Endothelial cell of umbilical vein (primary cell): ENCODE results near the gene OPTC. TPM values are rescaled to one million over a fixed set of nuclear protein-coding genes. Genes with fewer than 3 reads are reported as not detected.

ENCODE experiments used
- BruUV-seq: library from RNA; stranded (reverse); fragments of 400-500 nt; replicated peaks from 2 replicates; lab custom pipeline; 2021; lab: Mats Ljungman, UMichigan
- CTCF ChIA-PET: fragments of 300-600, 350-600 bp; sonication (Branson Sonifier 250); formaldehyde crosslinking; loops from one replicate; lab custom pipeline; 2021; ENCODE audit warnings: antibody characterized with exemption, inconsistent platforms; lab: Charles Lee
- POLR2A ChIA-PET: fragments of 300-600, 350-600 bp; sonication (Branson Sonifier 250); formaldehyde crosslinking; loops from one replicate; lab custom pipeline; 2021; ENCODE audit warnings: antibody characterized with exemption, inconsistent platforms; lab: Charles Lee
- DNase-seq: peaks from one replicate; pipeline ENCODE4 v3.0.0-alpha.2; 2011; ENCODE audit warnings: low read depth, low spot score
- FAIRE-seq: peaks from 2 replicates; lab custom pipeline; 2011; peaks lifted over from hg19 to GRCh38; lab: Jason Lieb, UNC
- H2AFZ ChIP-seq: 2 replicates; pipeline ENCODE4 v1.6.0; 2012; ENCODE audit warnings: low read depth, low read length, control low read depth, inconsistent platforms
- H3K27ac ChIP-seq: 2 replicates; pipeline ENCODE4 v1.5.1; 2011; ENCODE audit warnings: low read depth, mild to moderate bottlenecking, control low read depth, low read length, moderate library complexity; ENCODE audit not compliant: insufficient read depth
- H3K27me3 ChIP-seq, 2 experiments: 2 replicates each; pipeline versions ENCODE4 v1.6.0 to v1.6.1; 2011; ENCODE audit warnings: low read length in 2 of 2, mixed read lengths in 1 of 2; ENCODE audit not compliant: control insufficient read depth in 2 of 2, insufficient read depth in 2 of 2
- H3K36me3 ChIP-seq, 2 experiments: 2 replicates in 1 of 2; 3 replicates in 1 of 2; pipeline ENCODE4 v1.5.1; 2011; ENCODE audit warnings: low read length in 2 of 2, mild to moderate bottlenecking in 1 of 2, moderate library complexity in 1 of 2; ENCODE audit not compliant: control insufficient read depth in 2 of 2, insufficient read depth in 2 of 2; ENCODE audit errors: extremely low read depth in 1 of 2
- H3K4me1 ChIP-seq: 3 replicates; pipeline ENCODE4 v1.5.1; 2011; ENCODE audit warnings: mild to moderate bottlenecking, low read length; ENCODE audit not compliant: control insufficient read depth, insufficient read depth; ENCODE audit errors: extremely low read depth
- H3K4me2 ChIP-seq: 2 replicates; pipeline ENCODE4 v1.6.1; 2011; ENCODE audit warnings: low read length, control low read depth, mixed read lengths; ENCODE audit not compliant: insufficient read depth
- H3K4me3 ChIP-seq, 3 experiments: fragments of 200-600 bp in 1 of 3; sonication (generic), shearing (Covaris generic) in 1 of 3; replicated peaks in 1 of 3; 2 replicates each; pipeline ENCODE4 v1.5.1; 2011 to 2016; ENCODE audit warnings: control low read depth in 3 of 3, low read length in 3 of 3, mild to moderate bottlenecking in 2 of 3, inconsistent platforms in 1 of 3, low read depth in 1 of 3, moderate library complexity in 1 of 3; ENCODE audit not compliant: insufficient read depth in 1 of 3
- H3K79me2 ChIP-seq: 2 replicates; pipeline ENCODE4 v1.6.0; 2012; ENCODE audit warnings: low read length, inconsistent platforms; ENCODE audit not compliant: control insufficient read depth, insufficient read depth
- H3K9ac ChIP-seq: replicated peaks from 2 replicates; pipeline ENCODE3; 2011; ENCODE audit warnings: low read length, control low read depth; ENCODE audit not compliant: insufficient read depth; ENCODE audit errors: extremely low read depth
- H3K9me1 ChIP-seq: replicated peaks from 3 replicates; pipeline ENCODE4 v1.6.0; 2011; ENCODE audit warnings: mild to moderate bottlenecking, low read length; ENCODE audit not compliant: control insufficient read depth, insufficient read depth; ENCODE audit errors: extremely low read depth
- H3K9me3 ChIP-seq: replicated peaks from 2 replicates; pipeline ENCODE4 v1.5.1; 2012; ENCODE audit warnings: low read length, inconsistent platforms; ENCODE audit not compliant: control insufficient read depth, insufficient read depth
- H4K20me1 ChIP-seq: replicated peaks from 2 replicates; pipeline ENCODE3; 2011; ENCODE audit warnings: mild to moderate bottlenecking, low read length; ENCODE audit not compliant: control insufficient read depth, insufficient read depth; ENCODE audit errors: extremely low read depth
- CTCF ChIP-seq, 2 donors: IDR thresholded peaks; 1 replicate in 1 of 2; 2 replicates in 1 of 2; pipeline ENCODE4 v1.5.1; 2011; ENCODE audit warnings: low read length in 2 of 2, mild to moderate bottlenecking in 2 of 2, moderate library complexity in 2 of 2, control low read depth in 1 of 2, inconsistent platforms in 1 of 2, low read depth in 1 of 2; ENCODE audit not compliant: insufficient read depth in 1 of 2; ENCODE audit errors: extremely low read depth in 1 of 2
- FOS ChIP-seq: IDR thresholded peaks from 2 replicates; pipeline ENCODE4 v1.6.1; 2011; ENCODE audit warnings: mild to moderate bottlenecking, low read length, moderate library complexity, borderline replicate concordance; ENCODE audit not compliant: insufficient read depth
- GATA2 ChIP-seq: IDR thresholded peaks from 2 replicates; pipeline ENCODE4 v1.7.0; 2011; ENCODE audit warnings: low read depth, mild to moderate bottlenecking, moderate library complexity, mixed read lengths, low read length; ENCODE audit not compliant: insufficient read length, insufficient read depth
- JUN ChIP-seq: IDR thresholded peaks from 2 replicates; pipeline ENCODE4 v1.6.1; 2011; ENCODE audit warnings: borderline replicate concordance, low read depth; ENCODE audit not compliant: insufficient read length, insufficient read depth
- MAX ChIP-seq: IDR thresholded peaks from 2 replicates; pipeline ENCODE4 v1.6.1; 2011; ENCODE audit not compliant: insufficient read depth, insufficient read length
- MYC ChIP-seq: IDR thresholded peaks from one replicate; pipeline ENCODE4 v1.6.1; 2011; ENCODE audit warnings: mild to moderate bottlenecking, low read depth, low read length
- POLR2A ChIP-seq: IDR thresholded peaks from 2 replicates; pipeline ENCODE4 v1.6.1; 2012; ENCODE audit warnings: low read depth, mild to moderate bottlenecking, control low read depth, low read length
- POLR2AphosphoS5 ChIP-seq: IDR thresholded peaks from 2 replicates; pipeline ENCODE4 v1.6.1; 2012; ENCODE audit warnings: low read depth, mild to moderate bottlenecking, control low read depth, low read length, moderate library complexity; ENCODE audit not compliant: insufficient read depth
- dilution Hi-C: fragments of 300-500 bp; cut with MboI; formaldehyde crosslinking; loops from one replicate; pipeline ENCODE4 v1.15.0; 2019; ENCODE audit warnings: low sequenced_read_pairs; ENCODE audit not compliant: extremely low pct_ligation_motif_present
- intact Hi-C: fragments of 100-400 bp; cut with micrococcal nuclease; formaldehyde crosslinking; loops from one replicate; pipeline ENCODE4 v1.10.0; 2022
- polyA plus RNA-seq, 4 experiments: library from polyadenylated mRNA; depleted of rRNA in 3 of 4; stranded (reverse) in 3 of 4; unstranded in 1 of 4; fragments of >200 nt; gene quantifications; 2 replicates each; pipeline versions ENCODE4 v1.2.1 to v1.2.3, GENCODE V29; 2011 to 2012; ENCODE audit warnings: missing spikeins in 1 of 4
- total RNA-seq: library from RNA; stranded (reverse); gene quantifications from 2 replicates; pipeline ENCODE4 v1.2.3, GENCODE V29; 2021

OPTC gene
- total and polyA plus RNA-seq, 2 donors (not counting 3 experiments of a cell fraction or from before 2014, with no cell fraction given) = not detected

- no peak overlapping the region for H3K4me2 ChIP-seq
- no peaks in the 10 kb centered on the region for H3K9me3 ChIP-seq
- POLR2A ChIA-PET = interaction anchor here (0.6 kb wide), 1 partner anchor 39 kb away, joined by 8 read pairs; no protein-coding TSS in a partner anchor
- no peaks in the 10 kb centered on the region for H3K36me3 ChIP-seq
- peaks cover 3 to 9% of the 10 kb centered on the region in 2 experiments for H3K27me3 ChIP-seq
- H3K9me1 ChIP-seq = no peaks in the 10 kb centered on the region
- H4K20me1 ChIP-seq = no peaks in the 10 kb centered on the region
- H3K79me2 ChIP-seq = no peaks in the 10 kb centered on the region
- FAIRE-seq (no peak), DNase-seq (no peak)
- no peak overlapping the region for H3K9ac ChIP-seq
- H3K4me3 ChIP-seq = no peak overlapping the region
- no peak overlapping the region for H2AFZ ChIP-seq
- TF ChIP-seq FOS (no peak), MAX (no peak), JUN (no peak), MYC (no peak), CTCF (IDR thresholded peaks at IDR 0.05; ENCODE audit: extremely low read depth in 1 of 2, insufficient read depth in 1 of 2, low read depth in 1 of 2, low read length in 2 of 2) (no peak), POLR2AphosphoS5 (no peak), POLR2A (no peak), GATA2 (no peak)
- dilution Hi-C loops = no loop called here
- intact Hi-C loops = no loop called here
- no peaks in the 10 kb centered on the region for H3K4me1 ChIP-seq
- no peak overlapping the region for H3K27ac ChIP-seq
- BruUV-seq = no TSS peak
- CTCF ChIA-PET = interaction anchor here (1.0 kb wide), 2 partner anchors 10 to 154 kb away, joined by 3 to 5 read pairs; no protein-coding TSS in a partner anchor
Measured at GRCh38 chr1:203547771-203548421, 53.9 kb downstream of the OPTC start.
